ENCODE measurements around the gene DNAH17. TPM values are rescaled to one million over a fixed set of nuclear protein-coding genes. Genes with fewer than 3 reads are reported as not detected.

DNAH17 gene
- total RNA-seq, 1 experiment from 2014 or later = 0.13 TPM

DNA sequence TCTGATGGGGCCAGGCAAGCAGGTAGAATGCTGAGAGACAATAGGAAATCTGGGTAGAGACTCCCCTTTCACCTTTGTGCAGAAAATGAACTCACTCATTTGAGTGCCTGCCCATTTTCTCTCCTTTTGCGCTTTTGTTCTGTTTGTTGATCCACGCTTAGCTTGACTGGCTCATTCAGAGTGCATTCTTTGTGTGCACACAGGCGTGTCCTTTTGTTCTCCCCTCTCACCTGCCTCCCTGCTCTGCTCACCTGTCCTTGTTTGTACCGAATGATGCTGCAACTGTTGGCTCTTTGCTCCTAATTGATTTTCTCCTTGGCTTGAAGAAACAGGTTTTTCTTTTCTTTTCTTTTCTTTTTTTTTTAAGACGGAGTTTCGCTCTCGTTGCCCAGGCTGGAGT is 183.0 kb downstream of the DNAH17 start:
- Histone ChIP-seq H3K14ac (ENCODE audit: insufficient read depth, low read length) (no peak overlapping the region), H2BK5ac (ENCODE audit: insufficient read length, low read length) (no peak overlapping the region), H3T11ph (ENCODE audit: low read length) (no peak overlapping the region), H2BK120ac (ENCODE audit: low read depth, low read length, poor library complexity, severe bottlenecking) (no peak overlapping the region), H3K79me2 (ENCODE audit: insufficient read depth, low read length) (peaks cover 21% of the 10 kb centered on the region; the same call in 1 of the 2 replicates), H3K23me2 (ENCODE audit: insufficient read length, low read depth, low read length, poor library complexity, severe bottlenecking) (no peaks in the 10 kb centered on the region), H3K27me3 (ENCODE audit: insufficient read depth, low read length) (no peaks in the 10 kb centered on the region), H3K4me2 (ENCODE audit: insufficient read depth, insufficient read length, low read length) (no peak overlapping the region), H3K27ac (ENCODE audit: insufficient read length, low read depth, low read length) (no peak overlapping the region), H2BK20ac (ENCODE audit: low read depth, low read length, poor library complexity, severe bottlenecking) (no peak overlapping the region), H2BK15ac (ENCODE audit: low read depth, low read length) (no peak overlapping the region), H3K4ac (ENCODE audit: low read depth, low read length) (no peak overlapping the region), H3K18ac (ENCODE audit: insufficient read length, low read depth, low read length) (no peak overlapping the region), H4K20me1 (ENCODE audit: control insufficient read depth, insufficient read depth, insufficient read length) (no peaks in the 10 kb centered on the region), H4K91ac (ENCODE audit: insufficient read length, low read depth, low read length) (no peak overlapping the region), H3K56ac (ENCODE audit: insufficient read length, low read depth, low read length) (no peak overlapping the region), H4K8ac (replicated peaks; ENCODE audit: insufficient read length, low read depth, low read length) (no peak overlapping the region), H3K23ac (ENCODE audit: insufficient read length, low read depth, low read length) (no peak overlapping the region), H4K5ac (ENCODE audit: insufficient read length, low read depth, low read length) (no peak overlapping the region), H2BK12ac (ENCODE audit: insufficient read length, low read depth, low read length) (no peak overlapping the region), H3K9me3 (ENCODE audit: control insufficient read depth, low read depth, low read length) (no peaks in the 10 kb centered on the region), H3K79me1 (ENCODE audit: insufficient read depth, low read depth, low read length, poor library complexity, severe bottlenecking) (peaks cover 6% of the 10 kb centered on the region), H3K9ac (ENCODE audit: extremely low read depth, insufficient read length, low read length) (no peak overlapping the region), H3K4me1 (ENCODE audit: insufficient read depth, low read length) (0 out of 2 replicates have a peak, but pooled peaks cover 5% of the 10 kb centered on the region), H2AFZ (ENCODE audit: low read length) (no peak overlapping the region), H2AK5ac (ENCODE audit: insufficient read length, low read length) (no peak overlapping the region)
- no peak for DNase-seq
- TF ChIP-seq, protein P1, sequence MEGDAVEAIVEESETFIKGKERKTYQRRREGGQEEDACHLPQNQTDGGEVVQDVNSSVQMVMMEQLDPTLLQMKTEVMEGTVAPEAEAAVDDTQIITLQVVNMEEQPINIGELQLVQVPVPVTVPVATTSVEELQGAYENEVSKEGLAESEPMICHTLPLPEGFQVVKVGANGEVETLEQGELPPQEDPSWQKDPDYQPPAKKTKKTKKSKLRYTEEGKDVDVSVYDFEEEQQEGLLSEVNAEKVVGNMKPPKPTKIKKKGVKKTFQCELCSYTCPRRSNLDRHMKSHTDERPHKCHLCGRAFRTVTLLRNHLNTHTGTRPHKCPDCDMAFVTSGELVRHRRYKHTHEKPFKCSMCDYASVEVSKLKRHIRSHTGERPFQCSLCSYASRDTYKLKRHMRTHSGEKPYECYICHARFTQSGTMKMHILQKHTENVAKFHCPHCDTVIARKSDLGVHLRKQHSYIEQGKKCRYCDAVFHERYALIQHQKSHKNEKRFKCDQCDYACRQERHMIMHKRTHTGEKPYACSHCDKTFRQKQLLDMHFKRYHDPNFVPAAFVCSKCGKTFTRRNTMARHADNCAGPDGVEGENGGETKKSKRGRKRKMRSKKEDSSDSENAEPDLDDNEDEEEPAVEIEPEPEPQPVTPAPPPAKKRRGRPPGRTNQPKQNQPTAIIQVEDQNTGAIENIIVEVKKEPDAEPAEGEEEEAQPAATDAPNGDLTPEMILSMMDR (conservative IDR thresholded peaks at IDR 0.05) = no peak
- Mint-ChIP-seq H3K4me3 (no peak overlapping the region), H3K27ac (peak overlapping the region in 2 of 3 experiments; percentile 21 to 77; a peak in 4 of 7 replicates), H3K4me1 (peaks cover 10 to 15% of the 10 kb centered on the region in 2 experiments), H3K9me3 (no peaks in the 10 kb centered on the region), H3K27me3 (ENCODE audit: low read depth) (no peaks in the 10 kb centered on the region), H3K36me3 (ENCODE audit: insufficient read depth in 1 of 3, low read depth in 3 of 3) (peaks cover 32 to 67% (median 60%) of the 10 kb centered on the region in 3 experiments; a peak in 6 of 7 replicates)
- whole genome bisulfite sequencing (ENCODE audit: extremely low coverage, insufficient read length, low lambda C conversion rate) = no CpG with 5 or more reads among the region's 7 CpGs

Data from H9 (cell line).